GM19043 (cell line): ENCODE data around the gene CRTC3.
"Not testable (repeated sequence)": the region's sequence is repeated elsewhere in the genome, so short reads cannot be mapped to it uniquely, and the experiment has no call there.

Source experiments
- ATAC-seq: cut with Tn5 transposase; IDR thresholded peaks from one replicate; pipeline ENCODE4 v1.9.1; 2021; ENCODE audit warnings: low read depth; ENCODE audit not compliant: unreplicated experiment

CRTC3 gene, protein sequence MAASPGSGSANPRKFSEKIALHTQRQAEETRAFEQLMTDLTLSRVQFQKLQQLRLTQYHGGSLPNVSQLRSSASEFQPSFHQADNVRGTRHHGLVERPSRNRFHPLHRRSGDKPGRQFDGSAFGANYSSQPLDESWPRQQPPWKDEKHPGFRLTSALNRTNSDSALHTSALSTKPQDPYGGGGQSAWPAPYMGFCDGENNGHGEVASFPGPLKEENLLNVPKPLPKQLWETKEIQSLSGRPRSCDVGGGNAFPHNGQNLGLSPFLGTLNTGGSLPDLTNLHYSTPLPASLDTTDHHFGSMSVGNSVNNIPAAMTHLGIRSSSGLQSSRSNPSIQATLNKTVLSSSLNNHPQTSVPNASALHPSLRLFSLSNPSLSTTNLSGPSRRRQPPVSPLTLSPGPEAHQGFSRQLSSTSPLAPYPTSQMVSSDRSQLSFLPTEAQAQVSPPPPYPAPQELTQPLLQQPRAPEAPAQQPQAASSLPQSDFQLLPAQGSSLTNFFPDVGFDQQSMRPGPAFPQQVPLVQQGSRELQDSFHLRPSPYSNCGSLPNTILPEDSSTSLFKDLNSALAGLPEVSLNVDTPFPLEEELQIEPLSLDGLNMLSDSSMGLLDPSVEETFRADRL

DNA sequence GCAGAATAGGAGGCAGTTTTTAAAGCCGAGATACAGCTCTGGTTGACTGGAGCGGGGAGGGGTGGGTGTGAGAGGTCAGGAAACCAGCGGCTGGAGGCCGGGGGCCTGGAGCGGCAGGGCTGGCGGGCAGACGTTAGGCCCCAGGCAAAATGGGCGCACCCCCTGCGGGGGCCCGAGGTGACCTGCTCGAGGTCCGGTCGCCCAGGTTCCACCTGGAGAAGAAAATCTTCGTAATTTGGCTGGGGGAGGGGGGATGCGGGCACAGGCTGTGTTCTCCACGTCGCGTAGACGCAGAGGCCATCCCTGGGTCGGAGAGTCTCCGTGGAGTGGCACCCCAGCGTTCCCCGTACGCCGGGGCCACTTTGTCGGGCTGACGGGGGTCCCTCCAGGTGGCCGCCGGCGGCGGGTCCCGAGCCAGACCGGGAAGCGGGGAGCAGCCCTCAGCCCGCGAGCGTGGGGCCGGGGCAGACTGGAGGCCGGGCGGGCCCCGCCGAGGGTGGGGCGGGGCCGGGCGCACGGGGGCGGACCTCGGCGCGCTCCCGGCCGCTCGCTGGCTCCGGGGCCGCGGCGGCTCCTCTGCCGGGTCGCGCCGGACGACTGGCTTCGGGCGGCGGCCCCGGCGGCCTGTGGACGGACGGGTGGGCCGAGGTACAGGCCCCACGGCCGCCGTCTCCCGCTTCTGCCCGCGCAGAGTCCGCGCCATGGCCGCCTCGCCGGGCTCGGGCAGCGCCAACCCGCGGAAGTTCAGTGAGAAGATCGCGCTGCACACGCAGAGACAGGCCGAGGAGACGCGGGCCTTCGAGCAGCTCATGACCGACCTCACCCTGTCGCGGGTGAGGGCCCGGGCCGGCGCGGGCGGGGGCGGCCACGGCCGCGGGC lies at the start of gene CRTC3:
CRTC3 (plus strand) TSS at position 553 of the 879 bp plus-strand sequence; CDS start at position 702, 149 bp downstream.
- ATAC-seq = peak; percentile 55

- ATAC-seq = no peak
Observed at GRCh38 chr15:90481023-90481422, 48.7 kb upstream of the CRTC3 start.

DNA sequence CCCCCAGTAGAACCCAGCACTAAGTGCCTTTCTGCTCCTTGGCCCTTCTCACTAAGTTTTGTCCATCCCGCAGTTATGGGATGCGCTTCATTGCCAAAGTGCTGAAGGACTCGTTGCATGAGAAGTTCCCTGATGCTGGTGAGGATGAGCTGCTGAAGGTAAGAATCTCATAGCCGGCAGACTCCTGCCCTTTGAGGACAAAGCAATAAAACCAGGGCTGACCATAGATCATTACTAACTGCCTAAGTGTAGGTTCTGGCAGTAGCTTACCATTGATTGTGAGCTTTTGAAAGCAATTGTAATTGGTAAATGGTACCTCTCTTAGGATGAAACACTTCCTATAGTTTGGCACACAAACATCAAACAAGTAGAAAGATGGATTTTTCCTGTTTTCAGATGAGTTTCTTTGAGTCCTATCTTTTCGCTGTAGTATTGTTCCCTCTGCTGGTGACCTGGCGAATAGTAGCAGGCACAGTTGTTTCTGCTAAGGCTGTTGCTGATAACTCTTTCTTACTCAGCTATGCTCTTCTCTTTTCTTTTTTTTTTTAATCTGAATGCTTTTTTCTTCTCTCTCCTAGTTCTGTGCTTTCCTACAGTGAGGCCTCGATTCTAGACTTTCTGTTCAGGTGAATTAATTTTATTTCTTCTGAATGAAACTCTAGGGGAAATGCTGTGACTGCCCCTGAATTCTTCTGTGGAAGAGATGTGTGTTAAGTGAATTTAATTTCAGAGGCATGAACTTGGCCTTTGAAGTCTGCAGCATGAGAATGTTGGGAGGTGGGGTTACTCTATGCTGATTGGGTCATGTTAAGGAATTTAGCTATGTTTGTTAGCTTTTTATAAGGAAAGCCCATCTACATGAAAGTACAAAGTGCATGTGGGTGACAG lies 47.4 kb upstream of the CRTC3 start:
- ATAC-seq = no peak

DNA sequence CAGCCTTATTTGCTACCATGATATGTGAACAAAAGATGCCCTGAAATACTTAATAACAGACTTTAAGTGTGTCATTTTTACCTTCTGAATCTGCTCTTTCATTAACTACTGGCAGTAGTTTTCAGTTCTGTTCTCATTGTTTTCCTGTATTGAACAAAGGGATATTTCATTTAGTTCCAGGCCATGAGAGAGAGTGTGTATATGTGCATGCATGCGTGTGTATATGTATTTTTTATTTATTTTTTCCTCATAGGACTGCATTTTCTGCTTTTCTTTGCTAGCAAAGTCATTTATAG lies 46.8 kb upstream of the CRTC3 start:
- ATAC-seq = no peak

- ATAC-seq = no peak
Observed at GRCh38 chr15:90483637-90484036, 46.1 kb upstream of the CRTC3 start.

DNA sequence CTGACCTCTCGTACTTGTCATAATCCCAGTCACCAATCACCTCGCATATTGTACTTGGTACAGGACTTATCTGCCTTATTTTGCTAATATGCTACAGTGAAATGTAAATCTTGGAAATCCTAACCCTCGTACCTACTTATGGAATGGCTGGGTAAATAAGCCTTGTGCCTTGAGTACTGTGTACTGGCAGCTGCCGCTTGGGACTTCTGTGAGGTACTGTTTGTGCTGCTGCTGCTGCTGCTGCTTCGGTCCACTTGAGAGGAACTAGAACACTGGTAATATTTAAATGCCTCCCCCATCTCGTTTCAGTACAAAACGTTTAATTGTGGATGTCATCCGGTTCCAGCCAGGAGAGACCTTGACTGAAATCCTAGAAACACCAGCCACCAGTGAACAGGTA lies 42.5 kb upstream of the CRTC3 start:
- ATAC-seq = no peak

GRCh38 chr15:90489514-90489913 lies 40.2 kb upstream of the CRTC3 start:
- no peak for ATAC-seq

GRCh38 chr15:90489944-90490343 lies 39.8 kb upstream of the CRTC3 start:
- no peak for ATAC-seq

DNA sequence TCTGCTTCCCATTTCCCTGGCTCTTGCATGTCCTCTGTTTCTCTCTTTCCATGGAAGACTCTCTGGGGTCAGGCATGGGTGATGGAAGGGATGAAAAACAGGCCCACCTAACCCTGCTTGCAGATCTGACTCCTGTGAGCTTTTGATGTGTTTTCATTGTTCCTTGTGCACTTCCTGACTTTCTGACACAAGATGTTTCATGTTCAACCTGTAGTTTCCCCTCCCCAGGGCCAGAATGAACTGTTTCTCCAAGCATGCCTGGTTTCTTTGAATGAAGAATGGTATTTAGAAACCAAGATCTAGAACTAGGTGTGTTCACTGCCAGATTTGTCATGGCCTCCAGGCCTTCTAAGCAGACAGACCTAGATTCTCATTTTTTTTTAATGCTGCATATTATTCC lies 36.1 kb upstream of the CRTC3 start:
- ATAC-seq = no peak

- ATAC-seq = no peak
Observed at GRCh38 chr15:90495067-90495466, 34.7 kb upstream of the CRTC3 start.

GRCh38 chr15:90496791-90497190 lies 32.9 kb upstream of the CRTC3 start:
- ATAC-seq = no peak

GRCh38 chr15:90497376-90497775 lies 32.3 kb upstream of the CRTC3 start:
- no peak for ATAC-seq

GRCh38 chr15:90497912-90498311 lies 31.8 kb upstream of the CRTC3 start:
- ATAC-seq = no peak

DNA sequence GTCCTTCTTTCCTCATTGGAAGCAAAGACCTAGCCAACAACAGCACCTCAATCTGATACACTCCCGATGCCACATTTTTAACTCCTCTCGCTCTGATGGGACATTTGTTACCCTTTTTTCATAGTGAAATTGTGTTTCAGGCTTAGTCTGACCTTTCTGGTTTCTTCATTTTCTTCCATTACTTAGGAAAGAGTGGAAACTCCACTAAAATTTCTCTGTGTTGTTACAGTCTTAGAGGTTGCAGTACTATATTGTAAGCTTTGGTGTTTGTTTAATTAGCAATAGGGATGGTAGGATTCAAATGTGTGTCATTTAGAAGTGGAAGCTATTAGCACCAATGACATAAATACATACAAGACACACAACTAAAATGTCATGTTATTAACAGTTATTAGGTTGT lies 29.6 kb upstream of the CRTC3 start:
- ATAC-seq = no peak

DNA sequence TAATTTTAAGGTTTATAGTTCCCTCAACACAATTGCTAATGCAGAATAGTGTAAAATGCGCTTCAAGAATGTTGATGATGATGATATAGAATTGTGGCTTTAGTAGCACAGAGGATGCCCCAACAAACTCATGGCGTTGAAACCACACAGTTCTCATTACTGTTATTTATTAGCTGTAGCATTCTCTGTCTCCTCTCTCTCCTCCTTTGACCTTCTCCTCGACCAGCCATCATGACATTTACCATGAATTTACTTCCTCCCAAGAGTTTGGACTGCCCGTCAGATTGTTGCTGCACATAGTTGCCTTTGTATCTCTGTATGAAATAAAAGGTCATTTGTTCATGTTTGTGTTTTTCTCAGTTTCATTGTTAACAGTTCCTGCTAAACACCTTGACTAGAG lies 27.8 kb upstream of the CRTC3 start:
- ATAC-seq = no peak

- not testable (repeated sequence) for ATAC-seq
Observed at GRCh38 chr15:90510781-90511180, 18.9 kb upstream of the CRTC3 start.

DNA sequence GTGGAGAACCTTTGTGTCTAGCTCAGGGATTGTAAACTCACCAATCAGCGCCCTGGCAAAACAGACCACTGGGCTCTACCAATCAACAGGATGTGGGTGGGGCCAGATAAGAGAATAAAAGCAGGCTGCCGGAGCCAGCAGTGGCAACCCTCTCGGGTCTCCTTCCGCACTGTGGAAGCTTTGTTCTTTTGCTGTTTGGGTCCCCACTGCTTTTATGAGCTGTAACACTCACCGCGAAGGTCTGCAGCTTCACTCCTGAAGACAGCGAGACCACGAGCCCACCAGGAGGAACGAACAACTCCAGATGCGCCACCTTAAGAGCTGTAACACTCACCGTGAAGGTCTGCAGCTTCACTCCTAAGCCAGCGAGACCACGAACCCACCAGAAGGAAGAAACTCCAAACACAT lies 18.5 kb upstream of the CRTC3 start:
- not testable (repeated sequence) for ATAC-seq

GRCh38 chr15:90512276-90512675 lies 17.4 kb upstream of the CRTC3 start:
- ATAC-seq = no peak

DNA sequence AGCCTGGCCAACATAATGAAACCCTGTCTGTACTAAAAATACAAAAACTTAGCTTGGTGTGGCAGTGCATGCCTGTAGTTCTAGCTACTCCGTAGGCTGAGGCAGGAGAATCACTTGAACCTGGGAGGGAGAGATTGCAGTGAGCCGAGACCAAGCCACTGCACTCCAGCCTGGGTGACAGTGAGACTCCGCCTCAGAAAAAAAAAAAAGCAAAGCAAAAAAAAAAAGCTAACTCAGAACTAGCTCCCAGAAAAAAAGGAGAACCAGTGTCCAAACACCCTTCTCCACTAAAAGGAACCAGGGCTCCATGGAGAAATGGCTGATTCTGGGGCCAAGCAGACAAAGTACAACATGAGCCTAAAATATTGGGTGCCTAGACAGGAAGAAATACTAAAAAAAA lies 16.7 kb upstream of the CRTC3 start:
- ATAC-seq = no peak

- ATAC-seq = no peak
Observed at GRCh38 chr15:90513448-90513847, 16.3 kb upstream of the CRTC3 start.
